ENCODE results near the gene CSNK1G3.

GRCh38 chr5:123540534-123540933 lies 28.6 kb downstream of the CSNK1G3 start:
- TF ChIP-seq CTCF (IDR thresholded peaks at IDR 0.05) = no peak
- TF ChIP-seq POLR2A (IDR thresholded peaks at IDR 0.05) = no peak
